ENCODE results near the gene SEMA5A.

SEMA5A gene

GRCh38 chr5:9046756-9047481 is 499.0 kb downstream of the SEMA5A start:
- peak; percentile 22 for DNase-seq

- DNase-seq = no peak
Measured at GRCh38 chr5:9045946-9046345, 499.9 kb downstream of the SEMA5A start.

- DNase-seq = no peak
Measured at GRCh38 chr5:9042241-9042640, 503.6 kb downstream of the SEMA5A start.

GRCh38 chr5:9040475-9040874 is 505.4 kb downstream of the SEMA5A start:
- no peak for DNase-seq

GRCh38 chr5:9037048-9037447 is 508.8 kb downstream of the SEMA5A start:
- DNase-seq = no peak

- DNase-seq = no peak
Measured at GRCh38 chr5:9035346-9035745, 510.5 kb downstream of the SEMA5A start.

- no peak for DNase-seq
Measured at GRCh38 chr5:9034649-9035048, 511.2 kb downstream of the SEMA5A start.

- no peak for DNase-seq
Measured at GRCh38 chr5:9033524-9033923, 512.4 kb downstream of the SEMA5A start.

GRCh38 chr5:9025942-9026341 is 519.9 kb downstream of the SEMA5A start:
- no peak for DNase-seq

- DNase-seq = no peak
Measured at GRCh38 chr5:9020996-9021395, 524.9 kb downstream of the SEMA5A start.

- DNase-seq = no peak
Measured at GRCh38 chr5:9015937-9016270, 530.0 kb downstream of the SEMA5A start.

GRCh38 chr5:9015260-9015936 is 530.5 kb downstream of the SEMA5A start:
- DNase-seq = no peak

GRCh38 chr5:9013147-9013546 is 532.7 kb downstream of the SEMA5A start:
- DNase-seq = no peak

GRCh38 chr5:9009931-9010651 is 535.8 kb downstream of the SEMA5A start:
- no peak for DNase-seq

- no peak for DNase-seq
Measured at GRCh38 chr5:8997542-8998070, 548.3 kb downstream of the SEMA5A start.

- peak; percentile 9 for DNase-seq
Measured at GRCh38 chr5:8993031-8993430, 552.8 kb downstream of the SEMA5A start.
